GM12878 (cell line): Measurements from ENCODE around the gene HTR4. TPM values are rescaled to one million over a fixed set of nuclear protein-coding genes. Genes with fewer than 3 reads are reported as not detected.
"Not testable (repeated sequence)": the region's sequence is repeated elsewhere in the genome, so short reads cannot be mapped to it uniquely, and the experiment has no call there.

Source experiments
- ATAC-seq: fragments of 200-7000 bp; cut with Tn5 transposase; 3 replicates; pipeline ENCODE4 v1.9.1; 2020; ENCODE audit warnings: mild to moderate bottlenecking, moderate library complexity
- BruUV-seq: library from RNA; stranded (reverse); fragments of 400-500 nt; replicated peaks from 2 replicates; lab custom pipeline; 2021; lab: Mats Ljungman, UMichigan
- CTCF ChIA-PET: fragments of 300-600 bp; sonication (Branson Sonifier 250); formaldehyde crosslinking; extraction: SDS; loops from one replicate; lab custom pipeline; 2021; ENCODE audit warnings: inconsistent platforms; lab: Yijun Ruan, JAX
- POLR2A ChIA-PET: fragments of 350-600 bp; formaldehyde crosslinking; extraction: SDS; loops from one replicate; lab custom pipeline; 2021; ENCODE audit warnings: inconsistent platforms; lab: Charles Lee
- RAD21 ChIA-PET: fragments of 300-600 bp; sonication (Branson Sonifier 250); formaldehyde crosslinking; loops from one replicate; lab custom pipeline; 2023; ENCODE audit warnings: antibody characterized with exemption; ENCODE audit not compliant: unreplicated experiment; lab: Charles Lee
- SMC1A ChIA-PET: fragments of 300-600 bp; sonication (Branson Sonifier 250); formaldehyde crosslinking; loops from one replicate; lab custom pipeline; 2023; ENCODE audit not compliant: unreplicated experiment, uncharacterized antibody; lab: Charles Lee
- DNase-seq: peaks from one replicate; pipeline ENCODE4 v3.0.0-alpha.2; 2011; ENCODE audit warnings: low read depth, low spot score
- FAIRE-seq: peaks from 3 replicates; lab custom pipeline; 2011; peaks lifted over from hg19 to GRCh38; lab: Jason Lieb, UNC
- H2AFZ ChIP-seq: 2 replicates; pipeline ENCODE4 v1.6.0; 2011; ENCODE audit warnings: low read depth, low read length, control low read depth; ENCODE audit not compliant: control insufficient read depth
- H3K27ac ChIP-seq: 2 replicates; pipeline ENCODE4 v1.5.1; 2011; ENCODE audit warnings: control low read depth; ENCODE audit not compliant: control insufficient read depth, insufficient read depth
- H3K27me3 ChIP-seq, 2 experiments: replicated peaks in 1 of 2; 2 replicates each; pipeline versions ENCODE4 v1.6.0 to v1.6.1; 2011; ENCODE audit warnings: low read length in 1 of 2; ENCODE audit not compliant: control insufficient read depth in 2 of 2, insufficient read depth in 2 of 2
- H3K36me3 ChIP-seq, 2 experiments: 2 replicates each; pipeline ENCODE4 v1.5.1; 2011; ENCODE audit warnings: low read length in 1 of 2; ENCODE audit not compliant: control insufficient read depth in 2 of 2, insufficient read depth in 2 of 2
- H3K4me1 ChIP-seq: 2 replicates; pipeline ENCODE4 v1.6.1; 2011; ENCODE audit warnings: mild to moderate bottlenecking, low read length, moderate library complexity, mixed read lengths; ENCODE audit not compliant: control insufficient read depth, insufficient read depth
- H3K4me2 ChIP-seq: 2 replicates; pipeline ENCODE4 v1.6.0; 2011; ENCODE audit warnings: control low read depth; ENCODE audit not compliant: control insufficient read depth, insufficient read depth
- H3K4me3 ChIP-seq: fragments of 200-600 bp; sonication (generic); 2 replicates; pipeline ENCODE4 v1.5.1; 2016
- H3K79me2 ChIP-seq: 2 replicates; pipeline ENCODE4 v1.6.0; 2011; ENCODE audit warnings: low read length; ENCODE audit not compliant: control insufficient read depth, insufficient read depth
- H3K9ac ChIP-seq: 2 replicates; pipeline ENCODE4 v1.8.0; 2011; ENCODE audit warnings: low read length, control low read depth, mixed read lengths; ENCODE audit not compliant: control insufficient read depth, insufficient read depth
- H3K9me3 ChIP-seq: replicated peaks from 3 replicates; pipeline ENCODE4 v1.5.1; 2011; ENCODE audit warnings: mild to moderate bottlenecking, low read length; ENCODE audit not compliant: control insufficient read depth, insufficient read depth
- H4K20me1 ChIP-seq: 2 replicates; pipeline ENCODE4 v1.6.0; 2011; ENCODE audit not compliant: control insufficient read depth, insufficient read depth
- CUX1 ChIP-seq: IDR thresholded peaks from 2 replicates; pipeline ENCODE4 v1.6.1; 2012; ENCODE audit warnings: improper control_type of control experiment, low read depth, low read length; ENCODE audit not compliant: insufficient replicate concordance
- FOXM1 ChIP-seq: IDR thresholded peaks from 2 replicates; pipeline ENCODE4 v1.6.1; 2012; ENCODE audit warnings: low read depth, mild to moderate bottlenecking, inconsistent platforms, low read length, moderate library complexity
- NFYB ChIP-seq: IDR thresholded peaks from 2 replicates; pipeline ENCODE4 v1.6.1; 2011; ENCODE audit warnings: low read depth, mild to moderate bottlenecking, low read length, improper control_type of control experiment, moderate library complexity; ENCODE audit not compliant: insufficient read depth
- NR2C2 ChIP-seq: IDR thresholded peaks from 2 replicates; pipeline ENCODE4 v1.6.1; 2011; ENCODE audit warnings: borderline replicate concordance, low read depth; ENCODE audit not compliant: control insufficient read depth, insufficient read length
- PAX8 ChIP-seq: fragments of 450-650 bp; IDR thresholded peaks from 2 replicates; pipeline ENCODE4 v1.6.1; 2017; ENCODE audit warnings: mild to moderate bottlenecking, moderate library complexity
- RELB ChIP-seq: fragments of 450-650 bp; IDR thresholded peaks from 2 replicates; pipeline ENCODE4 v1.6.1; 2017; ENCODE audit warnings: low read depth, mild to moderate bottlenecking, moderate library complexity
- WGBS: methylation state at CpG from one replicate; pipeline ENCODE4 v1.1.6; 2016; ENCODE audit warnings: low lambda C conversion rate; ENCODE audit not compliant: insufficient replicate concordance, insufficient coverage; ENCODE audit errors: missing lambda C conversion rate; 5-methylcytosine and 5-hydroxymethylcytosine counted together
- in situ Hi-C: fragments of 300-500 bp; cut with MboI; formaldehyde crosslinking; loops from 9 replicates; pipeline ENCODE4 v1.14.3; 2018; ENCODE audit warnings: mixed read lengths
- intact Hi-C: fragments of 100-400 bp; cut with micrococcal nuclease; formaldehyde crosslinking; loops from one replicate; pipeline ENCODE4 v1.14.2; 2022; ENCODE audit not compliant: unreplicated experiment
- polyA plus RNA-seq, 11 experiments: library from polyadenylated mRNA; depleted of rRNA in 4 of 11; unstranded in 6 of 11; stranded (reverse) in 5 of 11; fragments of >200 nt; fragmentation: Nextera tagmentation in 4 of 11; fragmentation: Illumina TruSeq in 1 of 11; extraction: Ambion mirVana in 4 of 11; extraction: Trizol in 1 of 11; gene quantifications; 1 replicate in 1 of 11; 2 replicates in 10 of 11; pipeline versions ENCODE4 v1.2.1 to v1.2.3, GENCODE V29; 2011 to 2016; ENCODE audit warnings: inconsistent platforms in 2 of 11, missing spikeins in 2 of 11, low read depth in 1 of 11
- total RNA-seq, 4 experiments: library from RNA; depleted of rRNA in 3 of 4; stranded (reverse); fragments of >200 nt in 3 of 4; fragmentation: Illumina TruSeq in 1 of 4; extraction: Trizol in 1 of 4; gene quantifications; 2 replicates each; pipeline versions ENCODE4 v1.2.1 to v1.2.3, GENCODE V29; 2013 to 2021

The HTR4 gene
- total and polyA plus RNA-seq, 10 of the 15 experiments (the other 5 are each of a cell fraction or from before 2014, with no cell fraction given), result not detected

GRCh38 chr5:148535190-148535589 is 119.1 kb downstream of the HTR4 start (continued):
- no peak for TF ChIP-seq CUX1

GRCh38 chr5:148532969-148533670 is 121.2 kb downstream of the HTR4 start:
- no peaks in the 10 kb centered on the region for H3K36me3 ChIP-seq
- ChIA-PET POLR2A (no interaction called here), RAD21 (no interaction called here), CTCF (interaction anchor here (0.9 kb wide), 1 partner anchor 198 kb away, joined by 3 read pairs; no protein-coding TSS in a partner anchor), SMC1A (no interaction called here)
- 17% methylated on average over 5 of the region's 5 CpGs for WGBS
- H3K9me3 ChIP-seq, result no peaks in the 10 kb centered on the region
- no peak overlapping the region for H2AFZ ChIP-seq
- H3K4me1 ChIP-seq, result no peaks in the 10 kb centered on the region
- ATAC-seq (no peak), DNase-seq (no peak), FAIRE-seq (no peak)
- in situ Hi-C loops, result no loop called here
- H3K4me2 ChIP-seq, result no peak overlapping the region
- no peak overlapping the region for H3K27ac ChIP-seq
- no peaks in the 10 kb centered on the region for H3K27me3 ChIP-seq
- H3K79me2 ChIP-seq, result no peaks in the 10 kb centered on the region
- no peak overlapping the region for H3K9ac ChIP-seq
- intact Hi-C loops, result no loop called here
- H3K4me3 ChIP-seq, result no peak overlapping the region
- no TSS peak for BruUV-seq
- H4K20me1 ChIP-seq, result no peaks in the 10 kb centered on the region
- TF ChIP-seq PAX8, result no peak
- TF ChIP-seq FOXM1, result no peak
- no peak for TF ChIP-seq NFYB
- no peak for TF ChIP-seq NR2C2
- no peak for TF ChIP-seq RELB

- in situ Hi-C loops, H3K4me1 ChIP-seq, FAIRE-seq, H2AFZ ChIP-seq, H3K4me2 ChIP-seq, ATAC-seq, DNase-seq, H3K9ac ChIP-seq, H3K79me2 ChIP-seq, H3K9me3 ChIP-seq, H3K4me3 ChIP-seq, H3K36me3 ChIP-seq, H3K27me3 ChIP-seq, CTCF ChIA-PET, H3K27ac ChIP-seq, H4K20me1 ChIP-seq, SMC1A ChIA-PET, BruUV-seq, intact Hi-C loops, RAD21 ChIA-PET, POLR2A ChIA-PET: not testable (repeated sequence)
- 18% methylated on average over 2 of the region's 2 CpGs for WGBS
These were observed 124.9 kb downstream of the HTR4 start for GRCh38 chr5:148529450-148529849.
